ENCODE measurements around the gene TANC1.

The TANC1 gene

DNA sequence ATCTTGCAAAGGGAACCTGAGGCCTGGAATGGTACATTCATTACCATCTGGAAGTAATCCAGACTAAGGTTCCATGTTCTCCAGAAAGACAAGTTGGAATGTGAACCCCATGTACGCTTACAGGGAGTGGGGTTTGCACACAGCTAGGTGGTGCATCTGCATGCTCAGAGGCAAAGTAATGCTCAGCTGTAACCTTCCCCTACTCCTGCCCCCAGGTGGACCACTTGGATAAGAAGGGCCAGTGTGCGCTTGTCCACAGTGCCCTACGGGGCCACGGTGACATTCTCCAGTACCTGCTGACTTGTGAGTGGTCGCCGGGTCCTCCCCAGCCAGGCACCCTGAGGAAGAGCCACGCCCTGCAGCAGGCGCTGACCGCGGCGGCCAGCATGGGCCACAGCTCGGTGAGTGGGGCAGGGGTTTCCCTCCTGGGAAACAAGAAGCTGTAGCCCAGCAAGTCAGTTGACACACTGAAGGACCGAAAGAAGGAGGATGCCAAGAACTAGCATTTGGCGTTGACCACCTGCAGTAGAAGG is 228.0 kb downstream of the TANC1 start:
- DNase-seq (ENCODE audit: low read depth in 3 of 3), result no peak

DNA sequence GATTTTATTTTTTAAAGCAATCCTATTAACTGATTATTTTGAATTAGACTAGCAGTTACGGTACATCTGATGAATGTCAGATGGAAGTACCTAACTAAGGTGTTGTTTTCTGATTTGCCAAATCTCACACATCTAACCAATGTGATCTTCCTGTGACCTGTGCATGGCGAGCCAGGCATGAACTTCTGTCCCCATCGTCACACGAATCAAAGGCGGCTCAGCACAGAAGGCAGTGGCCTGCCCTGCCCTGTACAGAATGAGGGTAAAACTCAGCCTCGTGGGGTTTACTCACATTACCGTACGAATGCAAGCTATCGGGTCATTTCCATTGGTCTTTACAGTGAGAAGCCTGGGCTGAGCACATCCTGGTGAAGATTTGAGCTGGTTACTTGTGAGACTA is 230.8 kb downstream of the TANC1 start:
- no peak for DNase-seq (ENCODE audit: low read depth in 3 of 3)

DNA sequence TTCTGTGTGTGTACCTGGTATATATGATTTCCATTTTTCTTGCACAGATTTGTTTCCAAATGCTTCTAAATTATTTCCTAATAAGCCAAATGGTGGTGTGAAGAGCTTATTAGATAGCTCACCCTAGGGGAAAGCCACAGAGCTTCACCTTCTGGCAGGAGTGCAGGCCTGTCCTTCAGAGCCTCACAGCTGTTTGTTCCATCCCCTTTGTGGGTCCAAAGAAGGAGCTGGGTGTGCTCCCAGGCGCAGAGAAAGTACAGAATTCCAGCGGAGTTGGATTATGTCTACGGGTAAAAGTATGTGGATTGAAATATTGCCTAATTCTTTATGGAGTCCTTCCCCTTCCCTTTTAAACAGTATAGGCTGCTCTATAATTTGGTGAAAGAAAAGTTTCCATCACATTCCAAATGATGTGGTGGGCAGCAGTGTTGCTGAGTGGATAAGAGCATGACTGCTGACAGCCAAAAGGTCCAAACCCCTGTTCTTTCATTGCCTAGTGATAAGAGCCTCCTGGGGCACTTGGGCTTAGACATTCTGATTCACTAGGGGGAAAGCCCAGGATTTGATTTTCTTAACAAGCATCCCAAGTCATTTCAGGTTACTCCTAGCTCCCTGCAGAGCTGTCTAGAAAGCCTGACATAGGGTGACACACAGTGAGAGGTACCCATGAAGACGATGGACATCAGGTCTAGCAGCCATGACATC is 231.5 kb downstream of the TANC1 start:
- DNase-seq (ENCODE audit: low read depth in 3 of 3), result no peak

DNA sequence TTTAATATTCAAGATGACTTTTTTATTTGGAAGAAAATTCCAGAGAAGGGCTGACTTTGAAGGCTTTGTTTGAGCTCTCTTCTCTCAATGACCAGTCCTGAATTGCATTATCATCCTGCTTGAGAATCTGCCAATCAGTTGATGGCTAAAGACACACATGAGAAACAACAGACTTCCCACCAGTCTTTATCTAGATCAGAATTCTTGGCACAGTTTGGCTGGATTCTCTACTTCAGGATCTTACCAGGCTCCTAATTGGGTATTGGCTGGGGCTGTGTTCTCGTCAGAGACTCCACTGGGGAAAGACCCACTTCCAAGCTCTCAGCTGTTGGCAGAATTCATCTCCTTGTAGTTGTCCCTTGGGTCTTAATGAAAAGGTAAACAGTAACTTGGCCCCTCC is 232.1 kb downstream of the TANC1 start:
- DNase-seq (ENCODE audit: low read depth in 3 of 3), result no peak

DNA sequence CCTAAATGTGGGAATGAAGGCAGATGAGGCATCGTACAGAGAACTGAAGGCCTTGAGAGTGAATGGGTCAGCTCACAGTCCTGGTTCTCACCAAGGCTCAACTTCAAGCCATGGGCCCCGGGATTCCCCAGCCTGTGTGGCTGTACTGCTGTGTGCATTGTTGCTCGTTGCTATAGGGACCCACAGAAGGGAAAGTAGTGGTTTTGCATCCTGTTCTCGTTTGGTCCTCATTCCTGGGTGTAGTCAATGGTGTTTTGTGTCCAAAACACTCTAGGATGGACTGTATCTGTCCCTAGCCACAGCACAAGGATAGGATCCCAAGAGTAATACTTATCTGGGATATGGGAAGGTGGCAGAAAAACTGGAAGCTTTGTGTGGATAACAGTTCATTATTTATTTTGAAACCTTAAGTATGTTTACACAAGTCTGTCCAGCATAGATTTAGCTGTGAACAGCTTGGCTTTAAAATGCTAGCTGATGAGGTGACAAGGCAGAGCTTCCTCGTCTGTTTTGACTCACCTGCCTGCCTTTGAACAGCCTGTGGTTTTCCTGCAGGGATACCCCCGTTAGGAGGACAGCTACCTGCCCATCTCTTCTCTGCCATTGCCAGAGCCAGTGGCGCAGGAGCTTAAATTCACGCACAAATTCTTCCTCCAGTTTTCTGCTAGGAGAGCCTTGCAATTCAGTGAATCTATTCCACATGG is 233.1 kb downstream of the TANC1 start:
- DNase-seq (ENCODE audit: low read depth in 3 of 3), result no peak

DNA sequence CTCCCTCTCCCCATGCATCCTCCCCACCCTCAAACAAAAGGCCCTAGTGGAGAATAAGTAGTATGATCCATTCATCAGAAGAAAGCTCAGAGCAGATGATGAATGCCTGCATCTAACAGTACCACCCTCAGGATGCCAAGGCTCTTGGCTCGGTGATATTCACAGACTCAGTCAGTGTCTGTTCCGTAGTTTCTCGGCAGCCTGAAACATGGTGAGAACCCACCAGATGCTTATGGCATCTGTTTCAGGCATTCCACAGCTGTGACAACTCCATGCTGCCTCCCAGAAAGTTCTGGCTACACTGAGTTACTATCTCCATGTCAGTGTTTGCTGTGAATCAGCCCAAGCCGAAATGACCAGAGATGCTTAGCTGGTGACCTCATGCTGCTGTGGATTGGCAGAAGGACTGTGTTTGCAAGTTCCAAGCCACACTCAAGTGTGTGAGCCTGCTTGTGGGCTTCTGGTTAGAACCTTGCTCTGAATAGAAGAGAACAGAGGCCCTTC is 234.2 kb downstream of the TANC1 start:
- DNase-seq (ENCODE audit: low read depth in 3 of 3), result no peak

DNA sequence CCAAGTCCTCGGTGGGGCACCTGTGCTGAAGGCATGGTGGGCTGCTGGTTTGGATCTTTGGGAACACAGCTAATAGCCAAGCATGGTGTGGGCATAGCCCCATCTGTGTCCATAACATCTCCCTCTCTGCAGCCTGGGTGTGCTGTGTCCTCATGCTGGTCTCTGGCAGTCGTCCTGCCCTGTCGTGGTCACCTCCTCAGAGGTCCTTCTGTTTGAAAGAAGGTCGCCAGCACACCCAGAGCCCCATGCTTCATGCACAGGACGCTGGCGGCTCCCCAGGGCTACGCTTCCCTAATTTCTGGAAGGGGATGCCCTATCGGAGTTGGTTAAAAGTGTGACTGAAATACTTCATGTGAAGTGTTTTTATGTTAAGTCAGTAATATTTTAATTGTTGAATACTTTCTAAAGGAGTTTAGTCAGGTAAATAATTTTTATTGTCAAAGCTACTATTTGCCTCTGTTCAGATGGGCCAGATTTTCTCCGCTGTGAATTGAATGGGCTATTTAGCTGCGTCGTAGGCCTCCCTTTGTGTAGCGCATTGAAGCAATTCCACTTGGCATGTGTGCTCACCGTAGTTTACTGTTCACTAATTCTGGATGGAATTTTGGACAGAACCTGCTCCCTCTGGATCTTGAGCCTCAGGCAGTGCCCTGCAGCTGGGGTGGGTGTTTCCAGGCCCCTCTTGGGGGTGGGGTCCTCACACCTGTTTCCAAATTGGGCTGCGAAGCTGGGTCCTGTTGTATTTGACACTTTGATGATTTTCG is 236.1 kb downstream of the TANC1 start:
- DNase-seq (ENCODE audit: low read depth in 3 of 3), result no peak

DNA sequence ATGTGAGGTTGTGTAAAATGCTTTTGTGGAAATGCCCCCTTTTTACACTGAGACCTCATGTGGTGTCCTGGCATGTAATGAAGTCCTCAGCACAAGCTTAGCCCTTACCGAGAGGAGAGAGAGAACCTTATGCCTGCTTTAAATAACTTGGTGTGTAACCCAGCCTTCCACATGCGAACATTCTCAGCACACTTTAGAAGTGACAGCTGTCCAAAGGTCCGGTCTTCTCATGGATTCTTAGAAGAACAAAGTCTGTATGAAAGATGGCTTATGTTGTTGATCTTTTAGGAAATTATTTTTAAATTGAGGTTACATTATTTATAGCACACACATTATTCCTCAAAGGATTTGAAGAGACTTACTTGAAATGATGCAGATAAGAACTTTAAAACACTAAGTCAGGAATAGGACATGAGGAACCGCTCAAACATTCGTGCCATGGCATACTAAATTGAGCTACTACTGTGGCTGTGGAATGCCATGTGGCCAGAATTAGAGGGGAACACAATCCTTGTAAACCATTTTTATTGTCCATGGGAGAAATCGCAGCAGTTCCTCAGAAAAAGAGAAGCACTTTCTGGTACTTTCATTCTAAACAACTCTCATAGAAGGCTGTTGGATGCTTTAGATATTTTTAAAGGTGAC is 238.4 kb downstream of the TANC1 start:
- DNase-seq (ENCODE audit: low read depth in 3 of 3), result no peak

DNA sequence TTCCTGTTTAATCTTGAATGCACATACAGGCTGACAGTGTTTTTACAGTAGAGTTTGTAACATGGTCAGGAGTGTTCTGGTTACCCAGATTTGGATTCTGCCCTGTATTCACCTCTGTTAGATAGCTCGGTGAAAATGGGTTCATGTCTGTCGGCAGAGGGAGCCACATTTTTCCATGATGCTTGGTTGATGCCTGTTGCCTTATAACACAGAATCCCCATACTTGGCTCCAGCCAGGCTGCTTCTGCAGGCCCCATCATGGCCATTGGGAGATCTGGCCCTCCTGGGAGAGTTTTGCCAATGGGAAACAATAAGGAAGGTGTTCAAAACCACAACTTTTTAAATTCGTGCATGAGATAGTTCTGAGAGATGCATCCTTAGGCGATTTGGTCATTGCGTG is 240.0 kb downstream of the TANC1 start:
- DNase-seq (ENCODE audit: low read depth in 3 of 3), result no peak

DNA sequence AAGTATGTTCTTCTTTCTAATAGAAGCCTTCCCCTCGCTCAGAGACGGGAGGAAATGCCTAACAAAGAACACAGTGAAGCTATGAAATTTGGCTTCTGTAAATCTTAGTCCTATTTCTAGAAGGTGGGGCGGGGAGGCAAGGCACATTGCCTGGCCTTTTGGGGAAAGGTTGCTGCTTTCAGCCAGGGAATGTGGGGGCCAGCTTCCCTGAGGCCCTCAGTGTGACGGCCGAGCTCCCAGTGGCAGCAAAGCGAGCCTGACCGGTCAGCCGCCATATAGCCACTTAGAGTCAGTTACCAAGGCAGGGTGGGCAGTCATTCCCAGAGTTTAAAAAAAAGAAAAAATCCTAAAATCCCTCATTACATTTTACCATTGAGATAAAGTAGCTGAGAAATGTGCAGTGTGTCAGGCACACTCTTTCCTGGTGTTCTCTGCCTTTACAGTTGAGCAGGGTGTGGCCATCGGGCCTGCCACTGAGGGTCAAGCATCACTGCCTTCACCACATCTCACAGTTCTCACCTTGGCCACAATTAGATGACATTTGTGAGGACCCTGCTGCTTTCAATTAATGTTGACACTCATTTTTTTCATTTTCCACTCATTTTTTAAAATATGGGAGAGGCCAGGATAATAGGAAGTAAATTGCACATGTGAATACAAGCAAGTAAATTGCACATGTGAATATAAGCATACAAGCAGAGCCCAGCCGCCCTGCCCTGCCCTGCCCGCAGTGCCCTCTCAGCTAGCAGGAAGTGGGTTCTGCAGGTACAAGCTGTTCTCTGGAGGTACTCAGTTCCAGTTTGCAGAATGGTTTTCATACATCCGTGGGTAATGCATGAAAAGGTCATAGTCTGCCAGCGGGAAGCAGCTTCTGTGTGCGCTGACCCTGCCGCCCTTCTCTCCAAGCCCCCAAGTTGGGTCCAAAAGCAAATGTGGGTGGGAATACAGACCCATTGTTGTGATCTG is 241.2 kb downstream of the TANC1 start:
- DNase-seq (ENCODE audit: low read depth in 3 of 3), result no peak

DNA sequence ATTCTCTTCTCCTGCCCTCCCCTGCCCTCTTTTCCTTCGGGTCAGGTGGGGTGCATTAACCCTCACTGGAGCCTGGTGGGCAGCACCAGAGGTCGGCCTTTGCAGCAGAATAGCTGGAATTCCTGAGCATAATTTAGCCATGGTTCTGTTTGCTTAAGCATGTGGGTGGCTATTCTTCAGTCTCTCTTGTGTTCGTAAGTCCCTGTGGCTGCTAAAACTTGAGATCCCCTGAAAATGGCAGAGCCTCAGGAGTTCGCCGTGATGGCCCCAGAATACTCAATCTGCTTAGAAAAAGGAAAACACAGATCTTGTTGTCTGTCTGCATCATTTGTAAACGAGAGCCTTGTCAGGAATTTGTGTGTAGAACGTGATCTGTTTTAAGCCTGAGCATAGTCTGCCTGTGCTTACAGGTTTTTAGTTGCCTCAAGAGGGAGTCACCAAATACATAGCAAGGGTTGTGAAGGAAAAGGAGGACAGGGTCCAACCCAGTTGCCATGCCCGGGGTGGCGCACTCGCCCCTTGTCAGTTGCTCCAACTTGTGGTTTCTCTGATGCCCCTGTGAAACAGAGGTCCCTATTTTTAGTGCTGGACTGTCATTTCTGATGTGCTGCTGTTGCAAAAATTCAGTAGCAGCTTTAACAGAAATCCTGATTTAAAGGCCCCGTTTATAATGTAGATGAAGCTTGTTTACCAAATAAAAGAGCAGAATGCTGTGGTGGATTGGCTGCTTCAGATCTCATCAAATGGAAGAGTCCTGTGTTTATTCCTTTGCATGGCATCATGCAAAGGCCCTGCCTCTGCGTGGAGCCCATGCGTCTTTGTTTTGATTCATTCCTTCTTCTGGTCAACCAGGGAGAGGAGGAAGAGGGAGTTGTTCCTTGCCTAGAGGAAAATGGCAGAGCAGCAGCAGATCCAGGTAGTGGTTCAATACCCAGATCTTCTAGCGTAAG is 243.3 kb downstream of the TANC1 start:
- DNase-seq (ENCODE audit: low read depth in 3 of 3), result no peak

DNA sequence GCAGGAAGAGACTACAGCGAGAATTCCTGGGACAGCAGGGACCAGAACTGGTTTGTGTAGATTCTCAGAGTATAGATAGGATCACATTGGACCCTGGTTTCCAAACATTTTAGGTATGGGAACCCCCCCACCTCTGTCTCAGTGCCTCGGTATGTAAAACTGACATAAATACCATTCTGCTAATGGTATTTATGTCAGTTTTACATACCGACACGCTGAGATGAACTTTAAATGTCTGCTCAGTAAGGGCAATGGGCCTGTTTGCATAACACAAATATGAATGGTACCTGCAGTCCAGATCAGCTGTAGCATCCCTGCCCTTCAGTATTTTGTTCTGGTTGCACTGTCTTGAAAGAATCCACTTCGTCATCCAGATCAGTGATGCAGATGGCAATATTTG is 244.9 kb downstream of the TANC1 start:
- no peak for DNase-seq (ENCODE audit: low read depth in 3 of 3)

DNA sequence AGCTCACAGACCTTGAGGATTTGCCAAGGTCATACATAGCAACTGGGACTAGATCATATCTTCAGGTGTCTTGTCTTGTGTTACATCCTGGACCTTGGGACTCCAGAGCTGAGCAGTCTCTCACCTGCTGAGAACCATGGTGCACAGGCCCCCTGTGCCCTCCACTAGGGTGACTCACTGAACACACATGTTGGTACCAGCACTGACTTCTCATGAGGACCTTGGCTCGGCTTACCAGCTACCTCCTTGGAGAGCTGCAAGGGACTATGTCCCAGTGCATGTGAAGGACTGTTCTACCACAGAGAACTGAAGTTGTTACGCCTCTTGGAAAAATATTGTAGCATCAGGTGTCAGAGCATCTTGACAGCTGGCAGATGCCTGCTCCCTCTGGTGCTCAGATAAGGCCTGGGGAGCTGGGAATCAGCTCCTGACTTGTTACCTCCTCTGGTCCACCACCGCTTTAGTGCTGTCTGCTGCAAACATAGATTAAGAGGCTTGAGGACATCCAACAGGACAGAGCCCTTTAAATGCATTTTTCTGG is 246.0 kb downstream of the TANC1 start:
- DNase-seq (ENCODE audit: low read depth in 3 of 3), result no peak

DNA sequence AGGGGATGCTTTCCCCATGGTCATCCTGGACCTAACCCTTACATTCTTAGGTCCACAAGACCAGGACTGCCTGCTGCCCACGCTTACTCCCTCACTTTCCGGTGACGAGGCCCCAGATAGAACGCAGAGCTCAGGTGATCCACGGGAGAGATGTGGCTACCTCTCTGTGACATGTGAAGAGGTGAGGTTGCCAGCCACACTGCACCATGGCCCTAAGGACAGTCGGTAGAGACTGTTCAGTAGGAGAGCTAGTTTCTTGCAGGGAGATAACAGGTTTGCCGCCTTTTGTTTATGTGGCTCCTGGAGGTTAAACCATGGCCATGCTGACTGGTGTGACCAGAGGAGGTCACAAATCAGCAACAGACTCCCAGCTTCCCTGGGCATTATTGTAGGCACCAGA is 246.7 kb downstream of the TANC1 start:
- DNase-seq (ENCODE audit: low read depth in 3 of 3), result no peak

DNA sequence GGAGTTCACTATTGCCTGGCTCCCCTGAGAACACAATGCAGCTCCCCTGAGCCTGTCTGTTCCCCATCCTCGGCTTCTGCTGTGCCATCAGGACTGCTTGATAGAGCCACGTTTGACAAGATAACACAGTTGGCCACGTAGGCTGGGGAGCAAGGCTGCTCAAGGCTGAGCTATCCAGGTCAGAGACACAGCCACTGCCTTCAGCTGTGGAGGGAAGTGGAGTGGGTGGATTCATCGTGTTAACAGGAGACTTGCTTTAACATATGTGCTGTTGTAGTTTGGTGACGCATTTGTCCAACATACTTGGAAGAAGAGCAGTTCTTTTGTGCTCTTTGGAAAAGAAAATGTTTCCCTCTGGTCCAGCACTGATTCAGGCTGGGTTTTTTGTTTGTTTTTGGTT is 249.2 kb downstream of the TANC1 start:
- no peak for DNase-seq (ENCODE audit: low read depth in 3 of 3)

DNA sequence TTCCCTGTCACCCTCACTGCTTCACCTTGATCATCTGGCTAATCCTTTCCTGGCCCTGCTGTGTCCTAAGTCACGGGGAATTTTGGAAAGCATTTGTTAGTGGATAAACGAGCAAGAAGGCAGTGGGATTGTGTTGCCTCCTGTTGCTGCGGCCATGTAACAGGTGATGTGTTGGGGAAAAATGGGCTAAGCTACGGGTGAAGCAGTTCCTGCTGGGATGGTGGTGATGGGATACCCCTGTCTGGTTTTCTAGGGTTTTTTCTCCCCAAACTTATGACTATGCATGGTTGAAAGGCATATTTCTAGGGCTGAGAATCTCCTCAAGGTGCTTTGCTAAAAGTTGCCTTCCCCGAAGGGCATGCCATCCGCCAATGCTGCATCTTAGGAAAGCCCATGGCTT is 249.9 kb downstream of the TANC1 start:
- DNase-seq (ENCODE audit: low read depth in 3 of 3), result no peak

DNA sequence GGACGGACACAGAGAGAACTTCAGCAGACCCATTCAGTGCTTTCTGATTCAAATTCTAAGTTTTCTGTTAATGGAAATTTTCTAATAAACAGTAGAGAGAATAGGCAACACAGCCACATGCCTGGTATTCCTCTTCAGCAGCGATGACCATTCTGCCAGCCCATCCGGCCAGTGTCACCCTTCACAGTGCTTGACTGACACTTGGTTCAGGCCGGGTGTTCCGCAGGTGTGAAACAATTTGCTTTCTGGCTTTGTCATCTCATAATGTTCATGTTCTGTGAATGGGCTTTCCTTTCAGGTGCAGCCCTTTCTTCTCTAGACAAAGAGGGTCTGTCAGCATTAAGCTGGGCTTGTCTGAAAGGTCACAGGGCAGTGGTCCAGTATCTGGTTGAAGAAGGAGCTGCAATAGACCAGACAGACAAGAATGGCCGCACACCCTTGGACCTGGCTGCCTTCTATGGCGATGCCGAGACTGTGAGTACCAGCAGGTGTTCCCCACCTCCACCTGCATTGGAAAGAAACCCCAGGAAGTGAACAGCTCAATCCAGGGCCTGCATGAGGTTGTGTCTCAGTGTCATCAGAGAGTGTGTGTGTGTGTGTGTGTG is 251.1 kb downstream of the TANC1 start:
- no peak for DNase-seq (ENCODE audit: low read depth in 3 of 3)

DNA sequence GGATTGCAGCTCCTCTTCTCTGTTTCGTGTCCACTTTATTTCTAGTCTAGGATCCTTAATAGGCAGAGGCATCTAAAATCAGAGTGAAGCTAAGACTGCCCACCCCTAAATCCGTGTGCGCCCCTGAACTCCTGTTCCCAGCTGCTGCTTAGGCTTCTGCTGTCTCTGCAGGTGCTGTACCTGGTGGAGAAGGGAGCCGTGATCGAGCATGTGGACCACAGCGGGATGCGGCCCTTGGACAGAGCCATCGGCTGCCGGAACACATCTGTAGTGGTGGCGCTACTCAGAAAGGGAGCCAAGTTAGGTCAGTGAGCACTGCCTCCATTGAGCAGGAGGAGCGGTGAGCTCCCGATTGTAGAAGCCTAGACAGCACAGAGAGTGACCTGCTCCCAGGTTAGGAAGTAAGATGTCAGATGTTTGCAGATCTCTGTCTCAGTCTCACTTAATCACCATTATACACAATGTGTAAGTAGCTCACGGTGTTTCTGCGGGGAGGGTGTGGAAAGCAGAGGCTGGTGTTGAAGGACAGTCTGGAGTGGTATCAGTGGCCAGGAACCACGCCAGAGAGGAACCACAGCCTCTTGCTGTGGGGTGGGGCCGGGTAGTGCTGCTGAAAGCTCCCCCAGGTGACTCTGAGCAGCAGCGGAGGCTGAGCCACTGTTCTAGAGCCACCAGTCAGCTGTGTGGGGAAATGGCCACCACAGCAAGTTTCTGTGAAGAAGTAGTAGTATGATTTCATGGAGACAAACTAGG is 255.8 kb downstream of the TANC1 start:
- no peak for DNase-seq (ENCODE audit: low read depth in 3 of 3)
